NCI-H526 treated with DMSO at 0.1 percent for 48 hours (cell line): ENCODE results near the gene EWSR1.
"Not testable (repeated sequence)": the region's sequence is repeated elsewhere in the genome, so short reads cannot be mapped to it uniquely, and the experiment has no call there.

Experiments
- DNase-seq: peaks from one replicate; lab custom pipeline; 2025; lab: John Stamatoyannopoulos, UW

The EWSR1 gene

DNA sequence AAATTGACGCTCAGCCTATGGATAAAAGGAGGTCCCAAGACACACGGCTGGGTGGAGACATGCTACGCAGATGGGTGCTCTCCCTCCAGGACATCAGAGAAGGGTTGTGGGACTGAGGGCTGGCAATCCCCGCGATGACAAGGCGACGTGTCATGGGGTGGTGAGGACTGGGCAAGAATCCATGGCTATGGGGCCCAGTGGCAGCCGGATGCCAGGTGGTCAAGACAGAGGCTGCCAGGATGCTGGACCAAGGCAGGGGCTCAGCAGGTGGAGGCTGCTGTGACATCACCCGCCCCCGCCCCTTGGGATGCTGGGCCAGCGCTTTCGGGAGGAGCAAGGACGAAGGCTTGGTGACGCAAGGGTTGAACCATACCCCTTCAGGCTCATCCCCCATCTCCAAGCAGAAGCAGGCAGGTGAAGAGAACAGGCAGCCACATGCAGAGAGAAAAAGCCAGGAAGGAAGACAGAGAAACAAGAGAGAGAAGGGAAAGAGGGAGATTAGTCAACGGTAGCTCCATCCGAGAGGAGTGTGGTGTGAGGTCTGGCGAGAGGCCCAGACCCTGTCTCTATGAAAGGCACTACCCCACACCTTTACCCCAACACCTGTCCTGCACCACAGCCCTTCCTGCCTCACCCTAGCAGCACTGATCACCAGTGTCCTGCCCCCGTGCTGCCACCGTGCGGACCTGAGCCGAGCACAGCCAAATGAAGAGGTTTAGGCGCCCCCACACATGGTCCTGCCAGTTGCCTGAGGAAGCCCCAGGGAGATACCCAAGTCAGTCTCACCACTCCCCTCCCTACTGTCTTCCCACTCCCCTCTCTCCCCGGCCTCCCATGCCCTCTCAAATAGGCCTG lies 71.5 kb downstream of the EWSR1 start:
- DNase-seq = no peak

GRCh38 chr22:29340566-29340965 lies 72.5 kb downstream of the EWSR1 start:
- no peak for DNase-seq

- no peak for DNase-seq
Measured at GRCh38 chr22:29341056-29341848, 73.2 kb downstream of the EWSR1 start.

- no peak for DNase-seq
Measured at GRCh38 chr22:29341849-29342127, 73.7 kb downstream of the EWSR1 start.

DNA sequence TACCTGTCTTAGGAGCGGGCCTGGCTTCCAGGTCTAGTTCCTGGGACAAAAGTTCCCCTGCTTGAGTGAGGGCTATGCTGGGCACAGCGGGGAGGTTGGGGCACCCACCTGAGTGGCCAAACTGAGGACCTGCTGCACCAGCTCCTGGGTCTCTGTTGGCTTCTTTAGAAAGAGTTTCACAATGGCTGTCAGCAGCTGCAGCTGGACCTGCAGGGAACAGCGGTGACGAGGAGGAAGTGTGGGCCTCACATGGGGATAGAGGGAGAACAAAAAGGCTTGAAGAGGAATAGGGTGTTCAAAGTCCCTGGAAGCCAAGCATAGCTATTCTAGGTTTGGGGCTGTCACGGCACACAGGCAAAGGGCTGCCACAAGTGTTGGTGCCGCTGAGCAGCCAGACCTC lies 74.1 kb downstream of the EWSR1 start:
- no peak for DNase-seq

- no peak for DNase-seq
Measured at GRCh38 chr22:29342577-29343312, 74.7 kb downstream of the EWSR1 start.

GRCh38 chr22:29343313-29343805 lies 75.3 kb downstream of the EWSR1 start:
- DNase-seq = no peak

- DNase-seq = no peak
Measured at GRCh38 chr22:29344137-29344536, 76.1 kb downstream of the EWSR1 start.

- not testable (repeated sequence) for DNase-seq
Measured at GRCh38 chr22:29344889-29345288, 76.8 kb downstream of the EWSR1 start.

DNA sequence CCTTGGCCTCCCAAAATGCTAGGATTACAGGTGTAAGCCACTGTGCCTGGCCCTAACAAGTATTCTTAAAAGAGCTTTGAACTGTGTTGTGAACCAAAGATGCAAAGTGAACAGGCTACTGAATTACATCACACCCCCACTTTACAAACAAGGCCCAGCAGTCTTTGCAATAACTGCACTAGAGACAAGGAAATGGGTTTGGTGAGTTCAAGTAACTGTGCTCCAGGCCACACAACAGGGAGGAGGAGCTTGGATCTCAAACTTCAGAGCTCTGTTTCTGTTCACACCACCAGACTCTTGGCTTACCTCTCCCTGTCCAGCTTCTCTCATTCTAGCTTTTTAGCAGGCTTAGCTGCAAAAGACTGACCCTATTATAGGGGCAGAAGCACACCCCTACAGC lies 77.9 kb downstream of the EWSR1 start:
- no peak for DNase-seq

- DNase-seq = no peak
Measured at GRCh38 chr22:29346659-29347058, 78.6 kb downstream of the EWSR1 start.

DNA sequence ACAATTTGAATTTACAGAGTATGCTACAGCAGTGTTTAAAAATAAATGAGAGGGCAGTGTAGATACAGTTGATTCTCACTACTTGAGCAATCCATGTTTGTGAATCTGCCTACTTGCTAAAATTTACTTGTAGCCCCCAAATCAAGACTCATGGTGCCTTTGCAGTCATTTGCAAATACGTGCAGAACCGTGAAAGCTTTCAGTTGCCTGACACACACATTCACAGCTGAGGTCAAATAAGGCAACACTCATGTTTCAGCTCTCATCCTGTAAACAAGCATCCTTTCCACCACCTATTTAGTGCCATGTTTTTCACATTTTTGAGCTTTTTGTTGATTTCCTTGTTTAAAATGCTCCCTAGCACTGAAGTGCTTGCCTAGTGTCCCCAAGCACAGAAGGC lies 80.0 kb downstream of the EWSR1 start:
- no peak for DNase-seq

DNA sequence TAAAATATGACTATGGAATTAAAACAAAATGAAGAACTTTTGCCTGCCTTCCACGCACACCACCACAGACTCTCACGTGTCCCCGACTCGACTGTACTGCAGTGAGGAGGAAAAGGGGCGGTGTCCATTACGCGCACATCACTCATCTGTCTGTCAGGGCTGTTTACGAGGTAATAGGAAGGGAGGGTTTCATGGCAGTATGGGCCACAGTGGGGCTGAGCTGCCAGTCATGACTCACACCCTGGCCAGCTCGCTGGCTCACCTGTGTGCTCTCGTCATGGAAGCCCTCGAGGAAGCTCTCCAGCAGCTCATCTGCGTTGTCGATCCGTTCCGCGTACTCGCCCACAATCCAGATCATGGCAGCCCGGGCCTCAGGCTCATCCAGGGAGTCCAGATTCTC lies 80.9 kb downstream of the EWSR1 start:
- DNase-seq = no peak
